BJ (cell line): ENCODE data around the gene NIN. TPM values are rescaled to one million over a fixed set of nuclear protein-coding genes. Genes with fewer than 3 reads are reported as not detected.

Experiments used
- CTCF ChIA-PET: fragments of 350-600 bp; formaldehyde crosslinking; extraction: SDS; loops from one replicate; lab custom pipeline; 2021; ENCODE audit warnings: antibody characterized with exemption, inconsistent platforms; lab: Yijun Ruan, JAX
- POLR2A ChIA-PET: fragments of 300-600 bp; sonication (Branson Sonifier 250); formaldehyde crosslinking; extraction: SDS; loops from one replicate; lab custom pipeline; 2021; ENCODE audit warnings: antibody characterized with exemption; lab: Charles Lee
- DNase-seq: peaks from one replicate; pipeline ENCODE4 v3.0.0-alpha.2; 2011; ENCODE audit warnings: low read depth
- H3K27me3 ChIP-seq: 2 replicates; pipeline ENCODE4 v1.6.0; 2011; ENCODE audit warnings: low read length; ENCODE audit not compliant: control insufficient read depth, insufficient read depth
- H3K36me3 ChIP-seq: 2 replicates; pipeline ENCODE4 v1.5.1; 2011; ENCODE audit warnings: low read length; ENCODE audit not compliant: control insufficient read depth, insufficient read depth
- H3K4me3 ChIP-seq: 2 replicates; pipeline ENCODE4 v1.5.1; 2011; ENCODE audit warnings: low read depth, mild to moderate bottlenecking, control low read depth, low read length
- polyA plus RNA-seq: library from polyadenylated mRNA; depleted of rRNA; stranded (reverse); fragments of >200 nt; gene quantifications from 2 replicates; pipeline ENCODE4 v1.2.3, GENCODE V29; 2011
- TF ChIP-seq, protein P1 (sequence below): IDR thresholded peaks from 2 replicates; pipeline ENCODE4 v1.5.1; 2011; ENCODE audit warnings: low read depth, mild to moderate bottlenecking, control low read depth, inconsistent platforms, low read length, moderate library complexity; ENCODE audit not compliant: insufficient read depth

NIN gene
- polyA plus RNA-seq, 1 experiment = 11.4 TPM

DNA sequence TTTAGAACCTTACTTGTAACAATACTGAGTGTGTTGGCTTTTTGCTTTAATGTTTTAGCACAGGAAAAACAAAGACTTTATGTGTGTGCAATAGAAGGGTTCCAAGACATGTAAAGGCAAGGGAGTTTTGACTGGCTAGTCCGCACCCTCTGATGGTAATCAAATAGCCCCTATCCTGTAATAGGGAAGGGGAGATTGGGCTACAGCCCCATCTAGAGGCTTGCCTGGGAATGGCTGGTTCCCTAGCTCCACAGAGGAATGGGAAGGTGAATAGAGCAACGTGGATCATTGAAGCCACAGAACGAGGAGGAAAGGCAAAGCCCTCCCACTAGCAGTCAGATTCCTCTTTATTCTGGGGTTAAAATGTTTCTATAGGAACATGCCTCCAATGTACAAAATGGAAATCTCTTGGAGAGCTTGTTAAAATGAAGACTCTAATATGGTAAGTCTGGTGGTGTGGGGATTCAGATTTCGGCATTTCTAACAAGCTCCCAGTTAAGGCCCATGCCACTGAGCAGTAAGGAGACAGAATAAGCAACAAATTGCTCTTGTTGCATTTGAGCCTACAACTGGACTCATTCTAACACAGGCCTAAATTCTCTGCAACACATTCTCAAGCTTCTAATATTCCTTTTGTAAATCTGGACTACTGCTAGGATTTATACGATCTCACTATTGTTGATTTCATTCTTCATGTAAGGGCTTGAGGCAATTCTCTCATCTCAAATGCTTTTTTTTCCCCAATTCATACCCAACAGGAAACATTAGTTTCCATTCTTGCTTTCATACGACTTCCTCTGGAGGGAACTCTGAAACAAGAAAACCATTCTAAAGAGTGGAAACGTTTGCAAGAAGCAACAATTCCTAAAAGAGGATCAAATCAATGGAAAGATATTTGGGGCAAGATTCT, 57.1 kb downstream of the NIN start:
- DNase-seq = no peak
- Histone ChIP-seq H3K36me3 (peaks cover 10% of the 10 kb centered on the region), H3K27me3 (no peaks in the 10 kb centered on the region), H3K4me3 (no peak overlapping the region)
- TF ChIP-seq, protein P1, sequence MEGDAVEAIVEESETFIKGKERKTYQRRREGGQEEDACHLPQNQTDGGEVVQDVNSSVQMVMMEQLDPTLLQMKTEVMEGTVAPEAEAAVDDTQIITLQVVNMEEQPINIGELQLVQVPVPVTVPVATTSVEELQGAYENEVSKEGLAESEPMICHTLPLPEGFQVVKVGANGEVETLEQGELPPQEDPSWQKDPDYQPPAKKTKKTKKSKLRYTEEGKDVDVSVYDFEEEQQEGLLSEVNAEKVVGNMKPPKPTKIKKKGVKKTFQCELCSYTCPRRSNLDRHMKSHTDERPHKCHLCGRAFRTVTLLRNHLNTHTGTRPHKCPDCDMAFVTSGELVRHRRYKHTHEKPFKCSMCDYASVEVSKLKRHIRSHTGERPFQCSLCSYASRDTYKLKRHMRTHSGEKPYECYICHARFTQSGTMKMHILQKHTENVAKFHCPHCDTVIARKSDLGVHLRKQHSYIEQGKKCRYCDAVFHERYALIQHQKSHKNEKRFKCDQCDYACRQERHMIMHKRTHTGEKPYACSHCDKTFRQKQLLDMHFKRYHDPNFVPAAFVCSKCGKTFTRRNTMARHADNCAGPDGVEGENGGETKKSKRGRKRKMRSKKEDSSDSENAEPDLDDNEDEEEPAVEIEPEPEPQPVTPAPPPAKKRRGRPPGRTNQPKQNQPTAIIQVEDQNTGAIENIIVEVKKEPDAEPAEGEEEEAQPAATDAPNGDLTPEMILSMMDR = peak; percentile 94
- ChIA-PET POLR2A (interaction anchor here (0.6 kb wide), 1 partner anchor 177 kb away, joined by 18 read pairs; no protein-coding TSS in a partner anchor), CTCF (interaction anchor here (0.5 to 8.3 kb wide), 39 partner anchors 10 to 1658 kb away, joined by 3 to 117 read pairs (median 4); partner anchors contain the start of genes ATL1 and SAV1)

DNA sequence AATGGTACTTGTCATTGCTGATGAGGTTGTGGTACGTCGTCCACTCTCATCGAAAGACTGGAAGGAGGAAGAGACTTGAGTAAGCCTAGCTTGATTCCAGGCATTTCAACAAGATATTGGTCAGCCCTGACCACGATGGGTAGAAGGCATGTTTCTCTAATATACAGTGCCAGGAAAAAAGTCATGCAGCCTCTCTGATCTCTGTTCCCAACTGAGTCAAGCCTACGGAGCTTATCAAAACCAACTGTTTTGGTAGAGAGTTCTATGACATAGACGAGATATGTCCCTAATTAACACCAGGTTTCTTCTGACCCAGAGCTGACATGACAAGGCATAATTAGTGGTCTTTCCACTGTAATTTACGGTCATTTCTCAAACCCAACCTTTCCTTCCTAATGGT, 58.5 kb downstream of the NIN start:
- DNase-seq = no peak
- peaks cover 10% of the 10 kb centered on the region for H3K36me3 ChIP-seq
- CTCF ChIA-PET = interaction anchor here (0.6 to 8.3 kb wide), 10 partner anchors 88 to 240 kb away, joined by 3 to 117 read pairs (median 6); partner anchors contain the start of genes MAP4K5 and SAV1
- no peak overlapping the region for H3K4me3 ChIP-seq
- H3K27me3 ChIP-seq = no peaks in the 10 kb centered on the region
- TF ChIP-seq, protein P1 = no peak
- POLR2A ChIA-PET = no interaction called here

- POLR2A ChIA-PET = no interaction called here
- H3K36me3 ChIP-seq = peaks cover 10% of the 10 kb centered on the region
- H3K27me3 ChIP-seq = no peaks in the 10 kb centered on the region
- TF ChIP-seq, protein P1 = no peak
- CTCF ChIA-PET = interaction anchor here (1.1 to 1.9 kb wide), 2 partner anchors 9 to 151 kb away, joined by 5 to 6 read pairs; no protein-coding TSS in a partner anchor
- no peak for DNase-seq
- H3K4me3 ChIP-seq = no peak overlapping the region
Observed at GRCh38 chr14:50770586-50770985, 60.4 kb downstream of the NIN start.

DNA sequence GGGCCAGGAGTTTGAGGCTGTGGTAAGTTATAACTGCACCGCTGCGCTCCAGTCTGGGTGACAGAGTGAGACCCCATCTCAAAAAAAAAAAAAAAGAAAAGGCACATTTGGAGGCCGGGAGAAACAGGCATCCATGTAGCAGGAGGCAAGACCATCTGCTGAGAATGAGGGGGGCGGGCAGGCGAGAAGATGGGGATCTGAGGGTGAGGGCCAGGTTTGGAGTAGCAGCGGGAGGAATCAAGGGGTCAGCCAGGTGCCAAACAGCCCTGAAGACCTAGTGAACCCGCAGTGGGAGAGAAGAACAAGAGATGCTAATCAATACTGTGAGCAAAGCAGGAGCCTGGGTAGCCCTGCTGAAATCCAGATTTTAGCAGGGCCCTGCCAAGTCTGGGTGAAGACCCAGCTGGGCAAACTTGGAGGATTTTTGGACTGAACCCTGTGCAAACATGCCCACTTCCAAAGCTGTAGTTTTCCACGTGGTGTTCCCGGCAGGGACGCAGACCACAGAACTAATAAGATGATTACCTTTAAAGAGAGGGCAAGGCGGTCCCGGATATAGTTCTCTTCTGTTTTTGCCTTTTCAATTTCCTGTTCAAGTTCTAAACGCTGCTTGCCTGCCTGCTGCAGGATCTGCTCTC, 61.0 kb downstream of the NIN start:
- TF ChIP-seq, protein P1 = no peak
- no peak for DNase-seq
- no peak overlapping the region for H3K4me3 ChIP-seq
- ChIA-PET POLR2A (no interaction called here), CTCF (interaction anchor here (1.1 to 1.9 kb wide), 2 partner anchors 8 to 151 kb away, joined by 5 to 6 read pairs; no protein-coding TSS in a partner anchor)
- H3K36me3 ChIP-seq = peaks cover 10% of the 10 kb centered on the region
- H3K27me3 ChIP-seq = no peaks in the 10 kb centered on the region

DNA sequence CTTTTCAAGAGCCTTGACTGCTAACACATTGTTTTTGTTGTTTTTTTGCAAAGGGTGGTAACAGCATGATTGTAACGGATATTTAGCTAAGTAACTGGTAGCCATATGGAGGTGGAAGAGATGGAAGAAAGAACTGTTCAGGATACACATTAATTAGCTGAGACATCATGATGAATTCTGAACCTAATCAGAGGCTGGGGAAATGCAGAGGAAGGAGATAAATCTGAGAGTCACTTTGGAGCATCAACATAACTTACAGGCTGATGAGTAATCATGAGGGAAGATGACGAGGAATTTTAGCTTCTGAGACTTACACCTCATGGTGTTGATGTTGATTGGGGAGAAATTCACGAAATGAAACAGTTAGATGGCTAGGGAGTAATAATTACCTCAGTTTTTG, 62.3 kb downstream of the NIN start:
- no peak for DNase-seq
- TF ChIP-seq, protein P1 = no peak
- ChIA-PET CTCF (interaction anchor here (1.1 kb wide), 1 partner anchor 9 kb away, joined by 4 read pairs; no protein-coding TSS in a partner anchor), POLR2A (no interaction called here)
- no peaks in the 10 kb centered on the region for H3K27me3 ChIP-seq
- H3K4me3 ChIP-seq = no peak overlapping the region
- H3K36me3 ChIP-seq = peaks cover 10% of the 10 kb centered on the region
